Measurements from ENCODE around the gene C5orf24.
"Not testable (repeated sequence)": the region's sequence is repeated elsewhere in the genome, so short reads cannot be mapped to it uniquely, and the experiment has no call there.

The C5orf24 gene

DNA sequence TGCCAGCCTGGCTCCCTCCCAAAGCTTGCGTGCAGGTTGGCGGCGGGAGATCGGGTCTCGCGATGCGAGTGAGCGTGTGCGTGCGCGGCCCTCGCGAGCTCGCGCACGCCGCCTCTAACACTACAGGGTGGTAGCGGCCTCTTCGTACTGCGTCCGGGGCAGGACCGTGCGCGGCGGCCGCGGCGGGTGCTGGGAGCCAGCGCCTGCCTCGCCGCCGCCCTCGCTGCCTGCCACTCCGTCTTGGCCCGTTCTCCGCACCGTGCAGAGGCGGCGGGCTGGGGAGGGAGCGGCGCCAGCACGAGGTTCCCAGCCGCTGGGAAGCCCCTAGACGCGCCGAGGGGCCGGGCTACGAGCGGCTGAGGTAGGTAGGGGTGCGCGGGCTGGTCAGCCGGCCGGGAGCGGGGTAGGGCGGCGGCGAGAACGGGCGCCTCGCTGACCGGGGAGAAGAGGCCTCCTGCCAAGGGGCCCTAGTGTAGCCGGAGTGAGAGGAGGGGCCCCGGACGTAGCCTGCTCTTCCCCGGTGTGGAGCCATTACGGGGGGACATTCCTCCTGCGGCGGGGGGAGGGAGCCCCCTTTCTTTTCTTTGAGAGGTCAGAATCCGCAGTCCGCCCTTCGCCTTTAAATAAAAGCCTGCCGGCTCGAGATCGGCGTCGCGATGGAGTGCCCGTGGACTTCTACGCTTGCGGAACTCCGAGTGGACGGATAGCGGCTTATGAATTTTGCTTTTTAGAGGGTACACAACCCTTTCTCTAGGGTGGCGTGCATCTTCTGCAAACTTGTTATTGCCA is at the start of gene C5orf24:
TSS of gene C5orf24 (plus strand) at position 117 of the 789 bp plus-strand sequence. CDS start 8,933 bp downstream, outside the sequence.
- Mint-ChIP-seq H3K9me3 (no peaks in the 10 kb centered on the region), H3K36me3 (ENCODE audit: low read depth) (peaks cover 27% of the 10 kb centered on the region), H3K4me3 (peak within 1 kb of the TSS; percentile 95), H3K4me1 (ENCODE audit: low read depth) (peaks cover 40% of the 10 kb centered on the region), H3K27me3 (no peaks in the 10 kb centered on the region), H3K27ac (peak within 1 kb of the TSS; percentile 93)

DNA sequence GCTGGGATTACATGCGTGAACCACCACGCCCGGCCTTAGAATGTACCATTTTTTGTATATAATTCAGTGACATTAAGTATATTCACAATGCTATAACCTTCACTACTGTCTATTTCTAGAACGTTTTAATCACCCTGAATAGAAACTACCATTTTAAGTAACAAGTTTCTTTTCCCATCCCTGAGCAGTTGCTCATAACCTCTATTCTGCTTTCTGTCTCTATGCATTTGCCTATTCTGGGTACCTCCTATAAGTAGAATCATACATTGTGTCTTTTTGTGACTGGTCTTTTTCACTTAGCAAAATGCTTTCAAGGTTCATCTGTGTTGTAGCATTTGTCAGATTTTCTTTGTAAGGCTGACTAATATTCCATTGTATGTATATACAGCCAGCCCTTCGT is 47.3 kb upstream of the C5orf24 start:
- Mint-ChIP-seq H3K36me3 (ENCODE audit: low read depth) (peaks cover 70% of the 10 kb centered on the region), H3K4me1 (ENCODE audit: low read depth) (no peaks in the 10 kb centered on the region), H3K27ac (no peak overlapping the region), H3K9me3 (no peaks in the 10 kb centered on the region), H3K27me3 (no peaks in the 10 kb centered on the region), H3K4me3 (no peak overlapping the region)

DNA sequence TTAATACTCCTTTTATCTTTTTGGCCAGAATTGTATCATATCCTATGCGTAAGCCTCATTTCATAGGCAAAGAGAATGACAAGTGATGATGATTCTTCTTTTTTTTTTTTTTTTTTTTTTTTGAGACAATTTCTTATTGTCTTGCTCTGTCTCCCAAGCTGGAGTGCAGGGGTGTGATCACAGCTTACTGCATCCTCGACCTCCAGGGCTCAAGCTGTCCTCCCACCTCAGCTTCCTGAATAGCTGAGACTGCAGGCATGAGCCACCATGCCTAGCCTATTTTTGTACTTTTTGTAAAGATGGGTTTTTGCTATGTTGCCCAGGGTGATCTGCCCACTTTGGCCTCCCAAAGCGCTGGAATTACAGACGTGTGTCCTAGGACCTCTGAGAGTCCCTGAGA is 41.9 kb upstream of the C5orf24 start:
- no peak overlapping the region for H3K27ac Mint-ChIP-seq
- H3K4me1 Mint-ChIP-seq (ENCODE audit: low read depth), result no peaks in the 10 kb centered on the region
- no peak overlapping the region for H3K4me3 Mint-ChIP-seq
- H3K9me3 Mint-ChIP-seq, result no peaks in the 10 kb centered on the region
- H3K36me3 Mint-ChIP-seq (ENCODE audit: low read depth), result peaks cover 56% of the 10 kb centered on the region
- H3K27me3 Mint-ChIP-seq, result no peaks in the 10 kb centered on the region

DNA sequence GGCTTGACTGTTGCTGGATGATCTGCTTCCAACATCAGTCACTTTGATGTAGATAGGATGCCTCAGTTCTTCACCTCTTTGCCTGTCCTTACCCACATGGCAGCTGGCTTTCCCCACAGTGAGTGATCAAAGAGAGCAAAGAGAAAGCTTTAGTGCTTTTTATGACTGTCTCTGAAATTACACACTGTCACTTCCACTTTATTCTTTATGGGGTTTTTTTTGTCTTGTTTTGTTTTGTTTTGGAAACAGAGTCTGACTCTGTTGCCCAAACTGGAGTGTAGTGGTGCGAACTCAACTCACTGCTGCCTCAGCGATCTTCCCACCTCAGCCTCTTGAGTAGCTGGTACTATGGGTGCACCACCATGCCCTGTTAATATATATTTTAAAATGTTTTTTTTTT is 32.4 kb upstream of the C5orf24 start:
- H3K27ac Mint-ChIP-seq, result peak overlapping the region; percentile 45
- no peaks in the 10 kb centered on the region for H3K9me3 Mint-ChIP-seq
- no peak overlapping the region for H3K4me3 Mint-ChIP-seq
- no peaks in the 10 kb centered on the region for H3K27me3 Mint-ChIP-seq
- H3K4me1 Mint-ChIP-seq (ENCODE audit: low read depth), result peaks cover 17% of the 10 kb centered on the region
- peaks cover 62% of the 10 kb centered on the region for H3K36me3 Mint-ChIP-seq (ENCODE audit: low read depth)

DNA sequence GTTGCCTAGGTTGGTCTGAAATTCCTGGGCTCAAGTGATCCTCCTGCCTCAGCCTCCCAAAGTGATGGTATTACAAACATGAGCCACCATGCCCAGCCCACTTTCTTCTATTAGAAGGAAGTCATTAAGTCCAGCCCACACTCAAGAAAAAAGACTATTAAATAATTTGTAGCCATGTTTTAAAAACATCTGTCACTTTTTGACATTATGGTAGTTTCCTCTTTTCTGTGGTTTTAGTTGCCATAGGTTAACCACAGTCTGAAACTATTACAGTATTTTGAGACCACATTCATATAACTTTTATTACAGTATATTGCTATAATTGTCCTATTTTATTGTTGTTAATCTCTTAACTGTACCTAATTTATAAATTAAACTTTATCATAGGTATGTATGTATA is 31.9 kb upstream of the C5orf24 start:
- no peak overlapping the region for H3K4me3 Mint-ChIP-seq
- H3K27ac Mint-ChIP-seq, result peak overlapping the region; percentile 45
- H3K4me1 Mint-ChIP-seq (ENCODE audit: low read depth), result peaks cover 17% of the 10 kb centered on the region
- peaks cover 62% of the 10 kb centered on the region for H3K36me3 Mint-ChIP-seq (ENCODE audit: low read depth)
- H3K27me3 Mint-ChIP-seq, result no peaks in the 10 kb centered on the region
- no peaks in the 10 kb centered on the region for H3K9me3 Mint-ChIP-seq

DNA sequence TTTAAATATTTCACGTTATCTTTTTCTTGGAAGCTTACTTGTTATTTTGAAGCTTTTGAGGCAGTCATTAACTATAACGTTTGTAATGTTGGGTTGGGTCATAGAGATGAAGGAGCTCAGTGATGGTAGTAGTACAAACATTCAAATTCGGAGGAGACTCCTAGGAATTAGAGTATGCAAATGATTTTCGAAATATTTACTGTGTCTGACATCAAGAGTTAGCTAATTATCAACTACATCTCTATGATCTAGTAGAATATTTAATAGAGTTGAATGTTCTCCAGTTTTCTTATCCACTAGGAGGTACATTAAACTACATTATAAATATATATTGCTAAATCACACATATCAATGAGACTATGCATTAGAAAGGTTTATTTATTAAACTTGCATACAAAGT is 28.8 kb upstream of the C5orf24 start:
- no peaks in the 10 kb centered on the region for H3K27me3 Mint-ChIP-seq

DNA sequence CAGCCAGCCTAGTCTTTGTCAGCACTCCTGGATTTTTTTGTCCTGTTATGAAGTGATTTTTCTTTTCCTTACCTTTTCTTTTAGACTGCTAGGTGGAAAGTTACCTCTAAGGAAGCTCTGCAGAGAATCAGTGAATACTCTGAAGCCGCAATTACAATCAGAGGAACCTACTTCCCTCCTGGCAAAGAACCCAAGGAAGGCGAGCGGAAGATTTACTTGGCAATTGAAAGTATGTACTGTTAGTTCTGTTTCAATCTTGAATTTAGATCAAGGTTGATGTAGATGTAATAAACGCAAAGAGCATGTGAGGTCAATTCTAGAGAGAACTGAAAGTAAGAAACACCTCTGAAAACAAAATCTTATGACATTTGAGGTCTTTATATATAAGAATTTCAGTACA is 27.0 kb upstream of the C5orf24 start:
- peaks cover 62% of the 10 kb centered on the region for H3K36me3 Mint-ChIP-seq (ENCODE audit: low read depth)

More for the DNA sequence above, 28.8 kb upstream of the C5orf24 start:
- Mint-ChIP-seq H3K4me3 (no peak overlapping the region), H3K36me3 (ENCODE audit: low read depth) (peaks cover 70% of the 10 kb centered on the region), H3K9me3 (no peaks in the 10 kb centered on the region), H3K4me1 (ENCODE audit: low read depth) (peaks cover 17% of the 10 kb centered on the region), H3K27ac (no peak overlapping the region)

DNA sequence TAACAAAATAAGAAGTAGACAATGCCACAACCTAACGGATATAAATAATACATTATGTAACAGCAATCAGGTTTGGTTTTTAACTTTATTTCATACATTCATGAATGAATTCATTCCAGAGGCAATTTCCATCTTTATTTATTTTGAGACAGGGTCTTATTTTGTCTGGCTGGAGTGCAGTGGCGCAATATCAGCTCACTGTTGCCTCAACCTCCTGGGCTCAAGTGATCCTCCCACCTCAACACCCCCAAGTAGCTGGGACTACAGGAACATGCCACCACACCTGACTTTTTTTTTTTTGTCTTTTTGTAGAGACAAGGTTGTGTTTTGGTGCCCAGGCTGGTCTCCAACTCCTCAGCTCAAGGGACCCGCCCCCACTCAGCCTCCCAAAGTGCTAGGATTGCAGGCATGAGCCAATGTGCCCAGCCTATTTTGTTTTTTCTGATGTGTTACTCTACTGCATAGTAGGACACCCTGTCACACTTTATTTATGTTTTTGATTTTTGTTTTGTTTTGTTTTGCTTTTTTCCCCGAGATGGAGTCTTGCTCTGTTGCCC is 26.3 kb upstream of the C5orf24 start:
- Mint-ChIP-seq H3K9me3 (no peaks in the 10 kb centered on the region), H3K4me1 (ENCODE audit: low read depth) (peaks cover under 1% of the 10 kb centered on the region), H3K27me3 (no peaks in the 10 kb centered on the region), H3K4me3 (no peak overlapping the region), H3K36me3 (ENCODE audit: low read depth) (peaks cover 55% of the 10 kb centered on the region), H3K27ac (no peak overlapping the region)

More for the DNA sequence above, 27.0 kb upstream of the C5orf24 start:
- Mint-ChIP-seq H3K4me1 (ENCODE audit: low read depth) (peaks cover 5% of the 10 kb centered on the region), H3K9me3 (no peaks in the 10 kb centered on the region), H3K27ac (no peak overlapping the region), H3K4me3 (no peak overlapping the region), H3K27me3 (no peaks in the 10 kb centered on the region)

DNA sequence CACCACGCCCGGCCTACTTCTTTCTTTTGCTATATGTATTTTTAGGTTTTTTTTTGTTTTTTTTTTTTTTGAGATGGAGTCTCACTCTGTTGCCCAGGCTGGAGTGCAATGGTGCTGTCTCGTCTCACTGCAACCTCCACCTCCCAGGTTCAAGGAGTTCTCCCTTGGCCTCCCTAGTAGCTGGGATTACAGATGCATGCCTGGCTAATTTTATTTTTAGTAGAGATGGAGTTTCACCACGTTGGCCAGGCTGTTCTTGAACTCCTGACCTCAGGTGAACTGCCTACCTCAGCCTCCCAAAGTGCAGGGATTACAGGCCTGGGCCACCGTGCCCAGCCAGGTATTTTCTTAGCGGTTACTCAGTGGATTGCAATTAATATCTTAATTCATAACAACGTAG is 23.9 kb upstream of the C5orf24 start:
- H3K36me3 Mint-ChIP-seq (ENCODE audit: low read depth), result peaks cover 57% of the 10 kb centered on the region
- H3K4me3 Mint-ChIP-seq, result no peak overlapping the region
- no peak overlapping the region for H3K27ac Mint-ChIP-seq
- no peaks in the 10 kb centered on the region for H3K9me3 Mint-ChIP-seq
- H3K4me1 Mint-ChIP-seq (ENCODE audit: low read depth), result no peaks in the 10 kb centered on the region
- no peaks in the 10 kb centered on the region for H3K27me3 Mint-ChIP-seq

DNA sequence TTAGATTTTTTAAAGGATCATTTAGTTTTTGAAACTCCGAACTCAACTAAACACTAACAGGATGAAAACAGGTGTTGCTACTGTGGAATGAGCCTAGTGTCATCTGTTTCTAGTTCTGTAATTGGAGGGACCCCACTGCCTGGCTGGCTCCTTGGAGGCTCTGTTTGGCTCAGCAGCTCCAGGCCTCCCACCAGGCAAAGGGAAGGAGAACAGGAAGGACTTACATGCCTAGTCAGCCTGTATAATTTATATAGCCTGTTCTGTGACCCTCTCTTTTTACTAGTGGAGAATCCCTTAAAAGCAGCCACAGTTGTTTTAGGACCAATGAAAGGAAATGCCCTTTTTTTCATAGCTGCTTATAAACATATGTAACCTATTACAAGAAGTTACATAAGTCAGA is 21.1 kb upstream of the C5orf24 start:
- peaks cover 65% of the 10 kb centered on the region for H3K36me3 Mint-ChIP-seq (ENCODE audit: low read depth)
- no peaks in the 10 kb centered on the region for H3K9me3 Mint-ChIP-seq
- H3K27me3 Mint-ChIP-seq, result no peaks in the 10 kb centered on the region
- H3K27ac Mint-ChIP-seq, result no peak overlapping the region
- no peak overlapping the region for H3K4me3 Mint-ChIP-seq
- no peaks in the 10 kb centered on the region for H3K4me1 Mint-ChIP-seq (ENCODE audit: low read depth)

DNA sequence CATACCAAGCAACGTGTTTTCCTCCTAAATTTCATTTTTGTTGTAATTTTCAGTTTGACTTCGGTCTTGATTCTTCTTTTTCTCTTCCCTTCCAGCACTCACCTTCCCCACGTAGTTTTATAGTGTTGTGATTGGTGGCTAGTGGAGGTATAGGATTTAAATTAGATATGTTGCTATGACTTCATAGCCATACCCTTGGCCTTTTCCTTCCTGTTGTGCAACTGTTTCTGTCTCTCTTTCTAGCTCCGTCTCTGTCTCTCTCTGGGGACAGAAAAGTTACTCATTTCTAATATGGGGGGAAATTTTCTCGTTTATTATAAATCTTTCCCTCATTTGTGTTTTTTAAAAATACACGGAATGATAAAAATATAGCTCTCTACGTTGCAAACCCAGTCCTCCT is 20.6 kb upstream of the C5orf24 start:
- Mint-ChIP-seq H3K4me1 (ENCODE audit: low read depth) (no peaks in the 10 kb centered on the region), H3K4me3 (no peak overlapping the region), H3K9me3 (no peaks in the 10 kb centered on the region), H3K36me3 (ENCODE audit: low read depth) (peaks cover 63% of the 10 kb centered on the region), H3K27ac (no peak overlapping the region), H3K27me3 (no peaks in the 10 kb centered on the region)

DNA sequence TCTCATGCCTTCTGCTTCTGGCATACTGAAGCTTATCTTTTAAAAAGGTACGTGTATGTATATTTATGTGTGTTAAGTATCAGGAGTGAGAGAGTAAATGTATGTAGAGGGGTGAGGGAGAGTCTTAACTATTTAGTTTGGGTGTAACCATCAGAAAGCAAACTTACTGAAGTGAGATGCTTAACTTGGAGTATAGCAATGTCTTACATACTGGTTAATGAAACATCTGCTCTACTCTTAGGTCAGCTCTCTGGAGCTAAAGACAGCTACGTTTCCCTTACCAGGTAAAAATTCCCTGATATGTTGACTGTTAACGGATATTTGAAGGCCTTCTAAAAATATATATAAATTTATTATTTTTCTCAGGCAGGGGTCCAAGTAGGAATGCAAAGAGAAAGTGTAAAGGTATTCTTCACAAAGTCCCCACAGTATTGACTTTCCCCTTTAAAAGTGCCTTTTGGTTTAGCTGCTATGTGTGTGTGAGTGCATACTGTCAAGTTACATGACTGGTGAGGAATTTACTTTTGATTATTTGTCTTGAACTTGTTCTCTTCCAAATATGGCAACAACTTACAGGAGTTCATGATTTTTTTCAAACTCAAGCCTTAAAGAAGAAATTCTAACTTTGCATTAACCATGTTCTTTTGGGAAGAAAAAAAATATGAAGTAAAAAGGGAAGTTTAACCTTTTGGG is 12.3 kb upstream of the C5orf24 start:
- Mint-ChIP-seq H3K36me3 (ENCODE audit: low read depth) (peaks cover 51% of the 10 kb centered on the region), H3K4me1 (ENCODE audit: low read depth) (no peaks in the 10 kb centered on the region), H3K27ac (no peak overlapping the region), H3K9me3 (no peaks in the 10 kb centered on the region), H3K4me3 (no peak overlapping the region), H3K27me3 (no peaks in the 10 kb centered on the region)

DNA sequence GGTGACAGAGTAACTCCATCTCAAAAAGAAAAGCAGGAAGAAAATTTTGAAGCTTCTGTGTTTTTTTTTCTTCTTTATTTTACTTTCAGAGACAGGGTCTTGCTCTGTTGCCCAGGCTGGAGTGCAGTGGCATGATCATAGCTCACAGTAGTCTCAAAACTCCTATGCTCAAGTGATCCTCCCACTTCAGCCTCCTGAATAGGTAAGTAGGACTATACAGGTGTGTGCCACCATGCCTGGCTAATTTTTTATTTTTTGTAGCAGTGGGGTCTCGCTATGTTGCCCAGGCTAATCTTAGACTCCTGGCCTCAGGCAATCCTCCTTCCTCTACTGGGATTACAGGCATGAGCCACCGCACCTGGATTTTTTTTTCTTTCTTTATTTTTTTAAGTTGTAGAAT is 10.1 kb upstream of the C5orf24 start:
- Mint-ChIP-seq H3K27me3 (no peaks in the 10 kb centered on the region), H3K4me3 (no peak overlapping the region), H3K36me3 (ENCODE audit: low read depth) (peaks cover 54% of the 10 kb centered on the region), H3K27ac (no peak overlapping the region), H3K4me1 (ENCODE audit: low read depth) (no peaks in the 10 kb centered on the region), H3K9me3 (no peaks in the 10 kb centered on the region)

DNA sequence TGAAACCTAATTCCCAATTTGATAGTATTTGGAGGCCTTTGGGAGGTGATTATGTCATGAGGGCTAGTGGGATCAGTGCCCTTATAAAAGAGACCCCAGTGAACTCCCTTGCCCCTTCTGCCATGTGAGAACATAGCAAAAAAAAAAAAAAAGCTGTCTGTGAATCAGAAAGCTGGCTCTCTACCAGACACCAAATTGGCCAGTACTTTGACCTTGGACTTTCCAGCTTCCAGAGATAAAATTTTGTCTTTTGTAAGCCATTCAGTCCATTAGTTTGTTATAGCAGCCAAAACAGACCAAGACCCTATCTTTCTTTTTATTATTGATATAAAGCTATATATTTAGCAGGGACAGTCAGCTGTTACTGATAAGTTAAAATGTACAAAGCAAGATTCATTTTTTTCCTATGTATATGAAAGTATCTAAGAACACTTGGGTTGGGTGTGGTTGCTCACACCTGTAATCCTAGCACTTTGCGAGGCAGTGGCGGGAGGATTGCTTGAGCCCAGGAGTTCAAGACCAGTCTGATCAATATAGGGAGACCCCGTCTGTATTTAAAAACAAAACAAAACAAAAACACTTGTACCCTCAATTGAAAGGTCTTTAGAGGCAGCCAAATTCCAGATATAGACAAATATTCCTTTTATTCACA is 8.1 kb upstream of the C5orf24 start:
- H3K27me3 Mint-ChIP-seq, result no peaks in the 10 kb centered on the region
- H3K9me3 Mint-ChIP-seq, result no peaks in the 10 kb centered on the region
- no peak overlapping the region for H3K4me3 Mint-ChIP-seq
- peaks cover 49% of the 10 kb centered on the region for H3K36me3 Mint-ChIP-seq (ENCODE audit: low read depth)
- no peaks in the 10 kb centered on the region for H3K4me1 Mint-ChIP-seq (ENCODE audit: low read depth)
- no peak overlapping the region for H3K27ac Mint-ChIP-seq

DNA sequence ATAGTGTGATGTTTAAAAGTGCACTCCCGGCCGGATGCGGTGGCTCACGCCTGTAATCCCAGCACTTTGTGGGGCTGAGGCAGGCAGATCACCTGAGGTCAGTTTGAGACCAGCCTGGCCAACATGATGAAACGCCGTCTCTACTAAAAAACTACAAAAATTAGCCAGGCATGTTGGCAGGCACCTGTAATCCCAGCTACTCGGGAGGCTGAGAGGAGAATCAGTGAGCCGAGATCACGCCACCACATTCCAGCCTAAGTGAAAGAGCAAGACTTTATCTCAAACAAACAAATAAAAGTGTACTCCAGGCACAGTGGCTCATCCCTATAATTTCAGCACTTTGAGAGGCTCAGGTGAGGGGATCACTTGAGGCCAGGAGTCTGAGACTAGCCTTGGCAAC is 7.4 kb upstream of the C5orf24 start:
- not testable (repeated sequence) for H3K4me3 Mint-ChIP-seq; H3K9me3 Mint-ChIP-seq; H3K27ac Mint-ChIP-seq; H3K4me1 Mint-ChIP-seq (ENCODE audit: low read depth); H3K27me3 Mint-ChIP-seq
- H3K36me3 Mint-ChIP-seq (ENCODE audit: low read depth), result peaks cover 44% of the 10 kb centered on the region
